GM12873 (cell line): ENCODE measurements around the gene EFCAB13.

Experiments
- TF ChIP-seq, protein P1 (sequence below): IDR thresholded peaks from 2 replicates; pipeline ENCODE4 v1.5.1; 2012; ENCODE audit warnings: low read depth, mild to moderate bottlenecking, moderate library complexity, low read length, control low read depth; ENCODE audit not compliant: insufficient read depth; ENCODE audit errors: missing control alignments

EFCAB13 gene

DNA sequence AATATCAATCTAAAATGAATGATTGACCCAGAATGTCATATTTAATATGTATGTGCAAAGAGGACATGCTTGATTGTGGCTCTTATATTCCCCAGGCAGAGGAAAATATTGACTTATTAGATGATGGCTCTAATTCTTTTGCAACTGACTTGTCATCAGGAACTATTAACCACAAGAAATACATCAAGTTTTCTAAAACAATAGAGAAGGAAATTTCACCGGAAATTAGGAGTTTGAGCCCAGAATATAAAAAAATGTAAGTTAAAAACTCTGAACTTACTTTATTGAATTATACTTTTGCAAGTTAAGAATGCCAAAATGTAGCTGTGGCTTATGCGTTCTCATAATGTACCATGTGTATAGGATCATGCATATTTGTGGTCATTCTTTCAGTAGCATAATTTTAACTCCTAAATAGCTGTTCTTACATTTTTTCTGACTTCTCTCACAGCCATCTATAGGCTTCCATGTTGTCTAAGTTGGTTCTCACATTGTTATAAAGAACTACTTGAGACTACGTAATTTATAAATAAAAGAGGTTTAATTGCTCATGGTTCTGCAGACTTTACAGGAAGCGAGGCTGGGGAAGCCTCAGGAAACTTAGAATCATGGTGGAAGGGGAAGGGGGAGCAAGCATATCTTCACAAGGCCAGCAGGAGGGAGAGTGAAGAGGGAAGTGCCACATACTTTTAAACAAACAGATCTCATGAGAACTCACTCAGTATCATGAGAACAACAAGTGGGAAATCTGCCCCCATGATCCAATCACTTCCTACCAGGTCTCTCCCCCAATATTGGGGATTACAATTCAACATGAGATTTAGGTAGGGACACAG is 11.6 kb downstream of the EFCAB13 start:
- TF ChIP-seq, protein P1, sequence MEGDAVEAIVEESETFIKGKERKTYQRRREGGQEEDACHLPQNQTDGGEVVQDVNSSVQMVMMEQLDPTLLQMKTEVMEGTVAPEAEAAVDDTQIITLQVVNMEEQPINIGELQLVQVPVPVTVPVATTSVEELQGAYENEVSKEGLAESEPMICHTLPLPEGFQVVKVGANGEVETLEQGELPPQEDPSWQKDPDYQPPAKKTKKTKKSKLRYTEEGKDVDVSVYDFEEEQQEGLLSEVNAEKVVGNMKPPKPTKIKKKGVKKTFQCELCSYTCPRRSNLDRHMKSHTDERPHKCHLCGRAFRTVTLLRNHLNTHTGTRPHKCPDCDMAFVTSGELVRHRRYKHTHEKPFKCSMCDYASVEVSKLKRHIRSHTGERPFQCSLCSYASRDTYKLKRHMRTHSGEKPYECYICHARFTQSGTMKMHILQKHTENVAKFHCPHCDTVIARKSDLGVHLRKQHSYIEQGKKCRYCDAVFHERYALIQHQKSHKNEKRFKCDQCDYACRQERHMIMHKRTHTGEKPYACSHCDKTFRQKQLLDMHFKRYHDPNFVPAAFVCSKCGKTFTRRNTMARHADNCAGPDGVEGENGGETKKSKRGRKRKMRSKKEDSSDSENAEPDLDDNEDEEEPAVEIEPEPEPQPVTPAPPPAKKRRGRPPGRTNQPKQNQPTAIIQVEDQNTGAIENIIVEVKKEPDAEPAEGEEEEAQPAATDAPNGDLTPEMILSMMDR: no peak

DNA sequence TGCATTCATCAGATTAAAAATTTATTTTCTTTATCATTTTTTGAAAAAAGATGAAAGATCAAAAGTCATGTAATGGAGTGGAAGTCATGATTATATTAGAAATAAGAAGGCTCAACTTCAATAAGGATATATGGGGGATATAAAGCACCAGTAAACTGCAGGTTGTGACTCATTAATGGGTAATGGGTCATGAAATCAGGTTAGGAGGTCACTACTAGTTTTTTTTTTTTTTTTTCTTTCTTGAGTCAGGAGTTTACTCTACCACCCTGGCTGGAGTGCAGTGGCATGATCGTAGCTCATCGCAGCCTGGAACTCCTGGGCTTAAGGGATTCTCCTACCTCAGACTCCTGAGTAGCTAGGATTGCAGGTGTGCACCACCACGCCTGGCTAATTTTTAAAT is 14.3 kb downstream of the EFCAB13 start:
- TF ChIP-seq, protein P1: no peak

- TF ChIP-seq, protein P1: no peak
Observed at GRCh38 chr17:47352848-47353247, 29.1 kb downstream of the EFCAB13 start.

DNA sequence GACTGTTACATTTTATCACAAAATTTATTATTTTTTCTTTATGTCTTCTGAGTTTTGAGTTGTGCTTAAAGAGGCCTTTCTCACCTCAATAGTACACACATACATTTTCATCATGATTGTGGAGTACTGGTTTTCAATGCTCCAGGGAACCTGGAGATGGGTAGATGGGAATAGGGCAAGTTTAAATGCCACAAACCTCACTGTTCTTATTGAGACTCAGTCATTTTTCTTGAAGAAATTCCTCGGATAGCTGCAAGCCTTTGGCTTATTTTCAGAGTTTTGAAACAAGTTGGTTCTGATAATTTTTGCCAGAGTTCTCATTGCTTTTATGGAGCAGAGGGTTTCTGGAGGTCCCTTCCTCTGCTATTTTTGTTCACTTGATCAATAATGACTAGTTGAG is 34.9 kb downstream of the EFCAB13 start:
- TF ChIP-seq, protein P1: no peak

- TF ChIP-seq, protein P1: no peak
Observed at GRCh38 chr17:47363171-47363570, 39.4 kb downstream of the EFCAB13 start.

GRCh38 chr17:47367257-47367656 is 43.5 kb downstream of the EFCAB13 start:
- TF ChIP-seq, protein P1: no peak

DNA sequence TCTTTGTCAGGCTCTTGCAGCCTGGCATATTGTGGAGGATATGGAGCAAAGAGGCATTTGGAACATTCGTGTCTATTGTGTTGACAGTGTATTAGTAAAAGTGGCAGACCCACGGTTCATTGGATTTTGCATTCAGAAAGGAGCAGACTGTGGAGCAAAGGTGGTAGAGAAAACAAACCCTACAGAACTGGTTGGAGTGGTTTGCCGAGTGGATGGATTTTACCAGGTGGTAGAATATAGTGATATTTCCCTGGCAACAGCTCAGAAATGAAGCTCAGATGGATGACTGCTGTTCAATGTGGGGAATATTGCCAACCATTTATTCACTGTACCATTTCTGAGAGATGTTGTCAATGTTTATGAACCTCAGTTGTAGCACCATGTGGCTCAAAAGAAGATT is 44.5 kb downstream of the EFCAB13 start:
- TF ChIP-seq, protein P1: no peak
